IMR-90 (cell line): ENCODE measurements around the gene LTF. TPM values are rescaled to one million over a fixed set of nuclear protein-coding genes. Genes with fewer than 3 reads are reported as not detected.

Source experiments
- ATAC-seq: fragments of 200-7000 bp; cut with Tn5 transposase; 2 replicates; pipeline ENCODE4 v1.9.1; 2020; ENCODE audit warnings: low read depth, mild to moderate bottlenecking, moderate library complexity
- BruUV-seq: library from RNA; stranded (reverse); fragments of 400-500 nt; replicated peaks from 2 replicates; lab custom pipeline; 2021; lab: Mats Ljungman, UMichigan
- CTCF ChIA-PET: fragments of 300-600 bp; formaldehyde crosslinking; extraction: SDS; loops from one replicate; lab custom pipeline; 2021; ENCODE audit warnings: antibody characterized with exemption; lab: Yijun Ruan, JAX
- POLR2A ChIA-PET: fragments of 300-600 bp; sonication (Branson Sonifier 250); formaldehyde crosslinking; loops from one replicate; lab custom pipeline; 2022; ENCODE audit warnings: antibody characterized with exemption; ENCODE audit not compliant: unreplicated experiment; lab: Charles Lee
- DNase-seq: peaks from one replicate; pipeline ENCODE4 v3.0.0; 2013
- H2AFZ ChIP-seq: replicated peaks from 2 replicates; pipeline ENCODE3; 2013; ENCODE audit warnings: low read length, mild to moderate bottlenecking; ENCODE audit not compliant: poor library complexity
- H2AK5ac ChIP-seq: 2 replicates; pipeline ENCODE4 v1.6.1; 2013; ENCODE audit warnings: low read depth, low read length, inconsistent platforms
- H2AK9ac ChIP-seq: replicated peaks from 2 replicates; pipeline ENCODE3; 2013; ENCODE audit warnings: mild to moderate bottlenecking, low read depth, low read length, moderate library complexity; ENCODE audit not compliant: poor library complexity
- H2BK120ac ChIP-seq: 2 replicates; pipeline ENCODE4 v1.6.1; 2013; ENCODE audit warnings: low read depth, low read length, inconsistent platforms
- H2BK15ac ChIP-seq: 3 replicates; pipeline ENCODE4 v1.6.1; 2013; ENCODE audit warnings: low read depth, low read length, inconsistent platforms
- H2BK20ac ChIP-seq: 2 replicates; pipeline ENCODE4 v1.6.1; 2013; ENCODE audit warnings: low read depth, mild to moderate bottlenecking, inconsistent platforms, low read length, moderate library complexity
- H2BK5ac ChIP-seq: 2 replicates; pipeline ENCODE4 v1.6.1; 2013; ENCODE audit warnings: mild to moderate bottlenecking, low read depth, low read length, inconsistent platforms; ENCODE audit not compliant: poor library complexity, severe bottlenecking
- H3K14ac ChIP-seq: replicated peaks from 2 replicates; pipeline ENCODE4 v1.6.1; 2013; ENCODE audit warnings: low read depth, low read length, inconsistent platforms
- H3K18ac ChIP-seq: 2 replicates; pipeline ENCODE4 v1.6.1; 2013; ENCODE audit warnings: low read depth, low read length, control low read depth
- H3K23ac ChIP-seq: 2 replicates; pipeline ENCODE4 v1.6.1; 2013; ENCODE audit warnings: low read depth, low read length, inconsistent platforms
- H3K27ac ChIP-seq: 2 replicates; pipeline ENCODE4 v1.5.1; 2013; ENCODE audit warnings: mild to moderate bottlenecking, control low read depth, low read length; ENCODE audit not compliant: insufficient read depth
- H3K27me3 ChIP-seq: 2 replicates; pipeline ENCODE4 v1.6.1; 2013; ENCODE audit warnings: low read length; ENCODE audit not compliant: control insufficient read depth, insufficient read depth
- H3K36me3 ChIP-seq: 2 replicates; pipeline ENCODE4 v1.6.1; 2013; ENCODE audit warnings: low read length, mixed read lengths; ENCODE audit not compliant: control insufficient read depth, insufficient read depth
- H3K4ac ChIP-seq: 2 replicates; pipeline ENCODE4 v1.6.1; 2013; ENCODE audit warnings: low read depth, low read length, inconsistent platforms
- H3K4me1 ChIP-seq: 2 replicates; pipeline ENCODE4 v1.6.1; 2013; ENCODE audit warnings: low read length, mixed read lengths; ENCODE audit not compliant: control insufficient read depth, insufficient read depth
- H3K4me2 ChIP-seq: 2 replicates; pipeline ENCODE4 v1.6.1; 2013; ENCODE audit warnings: low read depth, mild to moderate bottlenecking, control low read depth, low read length, moderate library complexity
- H3K4me3 ChIP-seq: 2 replicates; pipeline ENCODE4 v1.5.1; 2013; ENCODE audit warnings: low read depth, mild to moderate bottlenecking, control low read depth, low read length, moderate library complexity; ENCODE audit not compliant: insufficient read depth
- H3K56ac ChIP-seq: 2 replicates; pipeline ENCODE4 v1.6.1; 2013; ENCODE audit warnings: low read length, inconsistent platforms; ENCODE audit not compliant: insufficient read depth; ENCODE audit errors: extremely low read depth
- H3K79me1 ChIP-seq, 2 experiments: 2 replicates each; pipeline ENCODE4 v1.6.1; 2013; ENCODE audit warnings: low read length in 2 of 2, inconsistent platforms in 1 of 2, low read depth in 1 of 2
- H3K9ac ChIP-seq: 2 replicates; pipeline ENCODE4 v1.6.1; 2013; ENCODE audit warnings: low read depth, low read length, control low read depth
- H3K9me1 ChIP-seq: 2 replicates; pipeline ENCODE4 v1.6.1; 2013; ENCODE audit warnings: low read length, inconsistent platforms; ENCODE audit not compliant: insufficient read depth
- H3K9me3 ChIP-seq: 2 replicates; pipeline ENCODE4 v1.6.1; 2013; ENCODE audit warnings: low read length; ENCODE audit not compliant: control insufficient read depth, insufficient read depth
- H4K20me1 ChIP-seq: 2 replicates; pipeline ENCODE4 v1.6.1; 2013; ENCODE audit warnings: low read length, inconsistent platforms; ENCODE audit not compliant: insufficient read depth
- H4K5ac ChIP-seq: 2 replicates; pipeline ENCODE4 v1.6.1; 2013; ENCODE audit warnings: mild to moderate bottlenecking, low read depth, low read length, control low read depth
- H4K8ac ChIP-seq, 2 experiments: 2 replicates each; pipeline ENCODE4 v1.6.1; 2013; ENCODE audit warnings: low read depth in 2 of 2, low read length in 2 of 2, control low read depth in 1 of 2, inconsistent platforms in 1 of 2
- H4K91ac ChIP-seq: 2 replicates; pipeline ENCODE4 v1.6.1; 2013; ENCODE audit warnings: low read depth, low read length, inconsistent platforms; ENCODE audit not compliant: insufficient read depth
- FOS ChIP-seq: fragments of 150-350 bp; IDR thresholded peaks from 2 replicates; pipeline ENCODE4 v1.6.1; 2016; ENCODE audit warnings: low read depth, low read length
- MAZ ChIP-seq: IDR thresholded peaks from 2 replicates; pipeline ENCODE4 v1.6.1; 2012; ENCODE audit warnings: low read depth, mild to moderate bottlenecking, low read length, improper control_type of control experiment, moderate library complexity, borderline replicate concordance
- MXI1 ChIP-seq: IDR thresholded peaks from 2 replicates; pipeline ENCODE4 v1.6.1; 2012; ENCODE audit warnings: low read depth, mild to moderate bottlenecking, low read length, moderate library complexity, borderline replicate concordance
- NFE2L2 ChIP-seq: fragments of 150-350 bp; IDR thresholded peaks from 2 replicates; pipeline ENCODE4 v1.6.1; 2016; ENCODE audit warnings: low read depth, mild to moderate bottlenecking, low read length
- POLR2A ChIP-seq: IDR thresholded peaks from 2 replicates; pipeline ENCODE4 v1.6.1; 2012; ENCODE audit warnings: mild to moderate bottlenecking, low read depth, low read length
- RAD21 ChIP-seq: IDR thresholded peaks from 2 replicates; pipeline ENCODE4 v1.6.1; 2012; ENCODE audit warnings: low read length, improper control_type of control experiment
- RCOR1 ChIP-seq: IDR thresholded peaks from 2 replicates; pipeline ENCODE4 v1.6.1; 2012; ENCODE audit warnings: mild to moderate bottlenecking, low read length, improper control_type of control experiment; ENCODE audit not compliant: insufficient replicate concordance
- RFX5 ChIP-seq: IDR thresholded peaks from 2 replicates; pipeline ENCODE4 v1.8.0; 2012; ENCODE audit warnings: low read depth, mild to moderate bottlenecking, low read length, moderate library complexity
- WGBS, 2 experiments: methylation state at CpG; one replicate each; pipeline versions ENCODE4 v1.1.5 to v1.1.7; 2013; ENCODE audit warnings: missing lambda C conversion rate in 2 of 2; ENCODE audit not compliant: insufficient read length in 1 of 2; ENCODE audit errors: extremely low coverage in 2 of 2; 5-methylcytosine and 5-hydroxymethylcytosine counted together
- dilution Hi-C: fragments of 300-500 bp; cut with HindIII; formaldehyde crosslinking; loops from one replicate; pipeline ENCODE4 v1.14.3; 2018; ENCODE audit warnings: low sequenced_read_pairs; ENCODE audit not compliant: unreplicated experiment
- in situ Hi-C: fragments of 300-500 bp; cut with MboI; formaldehyde crosslinking; loops from 3 replicates; pipeline ENCODE4 v1.14.3; 2019; ENCODE audit warnings: low sequenced_read_pairs, inconsistent platforms, mixed read lengths
- intact Hi-C: fragments of 100-400 bp; cut with micrococcal nuclease; formaldehyde crosslinking; loops from 2 replicates; pipeline ENCODE4 v1.10.0; 2022
- polyA plus RNA-seq, 3 experiments: library from polyadenylated mRNA; depleted of rRNA; stranded (reverse); fragments of >200 nt; gene quantifications; 2 replicates each; pipeline ENCODE4 v1.2.3, GENCODE V29; 2012; ENCODE audit warnings: low replicate concordance in 1 of 3
- total RNA-seq: library from RNA; depleted of rRNA; stranded (reverse); fragments of >200 nt; gene quantifications from 2 replicates; pipeline ENCODE4 v1.2.3, GENCODE V29; 2012
- TF ChIP-seq, protein P1 (sequence below): conservative IDR thresholded peaks from 2 replicates; pipeline ENCODE4 v1.5.1; 2012; ENCODE audit warnings: mild to moderate bottlenecking, low read depth, low read length, improper control_type of control experiment
- TF ChIP-seq, protein P2 (sequence below): fragments of 150-350 bp; IDR thresholded peaks from 2 replicates; pipeline ENCODE4 v1.6.1; 2016; ENCODE audit warnings: low read depth, mild to moderate bottlenecking, low read length, moderate library complexity, borderline replicate concordance

LTF gene
- total and polyA plus RNA-seq, 2 of the 4 experiments (the other 2 are of a cell fraction), result not detected

DNA sequence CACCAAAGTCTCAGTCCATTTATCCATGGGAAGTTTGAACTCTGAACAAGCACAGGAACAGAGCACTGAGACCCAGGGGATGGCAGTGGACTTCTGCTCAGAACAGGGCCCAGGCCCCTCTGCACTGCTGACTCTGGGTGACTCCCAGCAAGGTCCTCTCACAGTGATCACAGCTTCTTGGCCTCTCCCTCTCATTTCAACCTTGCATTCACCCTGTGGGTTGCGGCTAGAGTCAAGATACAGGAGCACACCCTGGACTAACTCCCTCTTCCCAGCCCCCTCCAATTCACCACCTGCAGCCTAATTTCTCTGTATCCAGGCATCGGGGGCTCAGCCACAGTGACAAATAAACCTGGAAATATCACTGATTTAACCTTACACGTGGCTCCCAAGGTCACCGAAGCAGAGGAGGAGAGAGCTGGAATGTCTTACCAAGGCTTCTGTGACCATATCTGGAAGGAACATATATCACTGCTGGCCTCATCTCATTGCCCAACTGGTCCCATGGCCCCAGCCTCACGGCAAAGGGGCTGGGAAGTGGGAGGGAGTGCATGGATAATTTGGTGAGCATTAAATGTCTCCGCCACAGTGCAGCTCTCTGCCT, 34.3 kb upstream of the LTF start (continued):
- TF ChIP-seq POLR2A, result no peak

DNA sequence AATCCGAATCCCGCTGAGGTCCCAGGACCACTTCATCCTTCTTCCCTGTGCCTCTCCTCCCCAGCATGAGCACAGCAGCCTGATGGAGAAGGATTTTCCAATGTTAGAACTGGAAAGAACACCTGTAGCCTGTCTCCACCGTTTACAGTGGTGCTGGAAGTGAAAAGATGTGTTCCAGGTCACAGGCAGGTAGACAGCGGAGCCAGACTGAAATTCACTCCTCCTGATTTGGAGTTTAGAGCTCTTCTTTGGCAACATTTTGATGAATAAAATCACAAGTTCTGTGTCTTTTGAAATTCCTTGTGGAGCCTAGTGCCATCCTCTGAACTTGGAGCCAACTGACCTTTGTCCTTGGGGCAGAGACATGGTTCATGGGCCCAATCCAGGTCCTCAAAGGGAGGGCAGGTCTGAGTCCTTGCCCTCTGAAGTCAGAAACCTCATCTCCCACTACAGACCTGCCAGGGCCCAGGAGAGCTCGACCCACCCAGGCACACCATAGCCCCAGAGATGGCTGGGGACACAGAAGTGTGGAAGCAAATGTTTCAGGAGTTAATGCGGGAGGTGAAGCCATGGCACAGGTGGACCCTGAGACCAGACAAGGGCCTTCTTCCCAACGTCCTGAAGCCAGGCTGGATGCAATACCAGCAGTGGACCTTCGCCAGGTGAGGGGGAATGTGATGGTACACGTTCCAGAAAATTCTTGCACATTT, 33.0 kb upstream of the LTF start, which contains the start of gene RTP3:
RTP3 (plus strand) TSS at position 421 of the 710 bp plus-strand sequence; CDS start at position 508, 87 bp downstream.
- POLR2A ChIA-PET, result interaction anchor here (0.8 kb wide), 1 partner anchor 132 kb away, joined by 3 read pairs; no protein-coding TSS in a partner anchor
- Histone ChIP-seq H2AK9ac (peak within 1 kb of the TSS; percentile 93), H2AFZ (peak within 1 kb of the TSS; percentile 82), H2BK120ac (peak within 1 kb of the TSS; percentile 100), H3K9ac (peak within 1 kb of the TSS; percentile 87), H3K36me3 (no peaks in the 10 kb centered on the region), H2BK20ac (peak within 1 kb of the TSS; percentile 100), H3K27me3 (no peaks in the 10 kb centered on the region), H3K27ac (peak within 1 kb of the TSS; percentile 82), H4K91ac (peak within 1 kb of the TSS; percentile 100), H3K79me1 (peaks cover 0 to 5% of the 10 kb centered on the region in 2 experiments; a peak in 1 of 4 replicates), H3K23ac (peak within 1 kb of the TSS; percentile 98), H4K5ac (peak within 1 kb of the TSS; percentile 98), H3K9me1 (peaks cover 35% of the 10 kb centered on the region), H4K20me1 (no peaks in the 10 kb centered on the region), H3K4me1 (peaks cover 30% of the 10 kb centered on the region), H3K9me3 (no peaks in the 10 kb centered on the region), H2BK5ac (peak within 1 kb of the TSS; percentile 99), H3K4me3 (no peak within 1 kb of the TSS), H2BK15ac (peak within 1 kb of the TSS; percentile 96), H3K56ac (peak within 1 kb of the TSS; percentile 84), H3K18ac (peak within 1 kb of the TSS; percentile 100), H4K8ac (peak within 1 kb of the TSS; percentile 98 to 100), H2AK5ac (peak within 1 kb of the TSS; percentile 100), H3K4me2 (no peak within 1 kb of the TSS), H3K14ac (peak within 1 kb of the TSS; percentile 97), H3K4ac (peak within 1 kb of the TSS; percentile 100)
- WGBS, 2 experiments, result no CpG with 5 or more reads among the region's 9 CpGs
- BruUV-seq, result no TSS peak
- intact Hi-C loops (no loop called here), in situ Hi-C loops (loop anchor here (25.0 kb wide), 1 partner anchor 390 kb away; the partner anchor contains the start of gene PTH1R), dilution Hi-C loops (no loop called here)
- CTCF ChIA-PET, result interaction anchor here (1.0 kb wide), 1 partner anchor 19 kb away, joined by 3 read pairs; no protein-coding TSS in a partner anchor
- ATAC-seq, result no peak
- TF ChIP-seq MXI1 (no peak), RAD21 (no peak), NFE2L2 (no peak), RCOR1 (no peak), MAZ (no peak), RFX5 (no peak), FOS (no peak)
- TF ChIP-seq, protein P1, sequence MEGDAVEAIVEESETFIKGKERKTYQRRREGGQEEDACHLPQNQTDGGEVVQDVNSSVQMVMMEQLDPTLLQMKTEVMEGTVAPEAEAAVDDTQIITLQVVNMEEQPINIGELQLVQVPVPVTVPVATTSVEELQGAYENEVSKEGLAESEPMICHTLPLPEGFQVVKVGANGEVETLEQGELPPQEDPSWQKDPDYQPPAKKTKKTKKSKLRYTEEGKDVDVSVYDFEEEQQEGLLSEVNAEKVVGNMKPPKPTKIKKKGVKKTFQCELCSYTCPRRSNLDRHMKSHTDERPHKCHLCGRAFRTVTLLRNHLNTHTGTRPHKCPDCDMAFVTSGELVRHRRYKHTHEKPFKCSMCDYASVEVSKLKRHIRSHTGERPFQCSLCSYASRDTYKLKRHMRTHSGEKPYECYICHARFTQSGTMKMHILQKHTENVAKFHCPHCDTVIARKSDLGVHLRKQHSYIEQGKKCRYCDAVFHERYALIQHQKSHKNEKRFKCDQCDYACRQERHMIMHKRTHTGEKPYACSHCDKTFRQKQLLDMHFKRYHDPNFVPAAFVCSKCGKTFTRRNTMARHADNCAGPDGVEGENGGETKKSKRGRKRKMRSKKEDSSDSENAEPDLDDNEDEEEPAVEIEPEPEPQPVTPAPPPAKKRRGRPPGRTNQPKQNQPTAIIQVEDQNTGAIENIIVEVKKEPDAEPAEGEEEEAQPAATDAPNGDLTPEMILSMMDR, result no peak
- TF ChIP-seq, protein P2, sequence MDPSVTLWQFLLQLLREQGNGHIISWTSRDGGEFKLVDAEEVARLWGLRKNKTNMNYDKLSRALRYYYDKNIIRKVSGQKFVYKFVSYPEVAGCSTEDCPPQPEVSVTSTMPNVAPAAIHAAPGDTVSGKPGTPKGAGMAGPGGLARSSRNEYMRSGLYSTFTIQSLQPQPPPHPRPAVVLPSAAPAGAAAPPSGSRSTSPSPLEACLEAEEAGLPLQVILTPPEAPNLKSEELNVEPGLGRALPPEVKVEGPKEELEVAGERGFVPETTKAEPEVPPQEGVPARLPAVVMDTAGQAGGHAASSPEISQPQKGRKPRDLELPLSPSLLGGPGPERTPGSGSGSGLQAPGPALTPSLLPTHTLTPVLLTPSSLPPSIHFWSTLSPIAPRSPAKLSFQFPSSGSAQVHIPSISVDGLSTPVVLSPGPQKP, result no peak
- no peak for DNase-seq
